T47D (cell line): ENCODE results near the gene MIA3.
"Not testable (repeated sequence)": the region's sequence is repeated elsewhere in the genome, so short reads cannot be mapped to it uniquely, and the experiment has no call there.

ENCODE experiments used
- DNase-seq, 2 experiments: peaks; one replicate each; pipeline versions ENCODE4 v3.0.0 to v3.0.0-alpha.2; 2011 to 2012; ENCODE audit warnings: low read depth in 1 of 2, low spot score in 1 of 2
- JUND ChIP-seq: IDR thresholded peaks from 2 replicates; pipeline ENCODE4 v1.6.1; 2012; ENCODE audit warnings: low read depth
- in situ Hi-C: cut with HindIII; loops from 2 replicates; pipeline ENCODE4 v1.10.0; 2016; ENCODE audit warnings: low sequenced_read_pairs, low pct_unique_long_range_greater_than_20kb

MIA3 gene

DNA sequence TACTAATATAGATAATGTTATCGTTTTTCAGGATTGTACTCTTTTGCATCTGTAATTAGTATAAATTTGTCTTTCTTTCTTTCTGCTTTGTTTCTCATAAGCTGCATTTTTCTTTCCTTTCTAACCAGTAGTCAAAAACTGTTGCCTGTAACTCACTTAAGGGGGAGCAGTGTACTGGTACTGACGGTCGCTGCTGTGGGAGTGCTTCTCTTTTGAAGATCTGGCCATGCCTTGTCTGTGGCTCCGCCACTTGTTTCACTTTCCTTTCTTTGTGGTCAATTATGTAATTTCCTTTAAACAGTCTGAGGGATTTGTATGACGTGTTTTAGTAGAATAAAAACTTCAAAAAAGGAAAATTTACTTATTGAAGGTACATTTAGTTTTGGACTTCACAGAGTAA lies 37.0 kb downstream of the MIA3 start:
- no peak for DNase-seq
- TF ChIP-seq JUND, result no peak
- in situ Hi-C loops, result no loop called here

DNA sequence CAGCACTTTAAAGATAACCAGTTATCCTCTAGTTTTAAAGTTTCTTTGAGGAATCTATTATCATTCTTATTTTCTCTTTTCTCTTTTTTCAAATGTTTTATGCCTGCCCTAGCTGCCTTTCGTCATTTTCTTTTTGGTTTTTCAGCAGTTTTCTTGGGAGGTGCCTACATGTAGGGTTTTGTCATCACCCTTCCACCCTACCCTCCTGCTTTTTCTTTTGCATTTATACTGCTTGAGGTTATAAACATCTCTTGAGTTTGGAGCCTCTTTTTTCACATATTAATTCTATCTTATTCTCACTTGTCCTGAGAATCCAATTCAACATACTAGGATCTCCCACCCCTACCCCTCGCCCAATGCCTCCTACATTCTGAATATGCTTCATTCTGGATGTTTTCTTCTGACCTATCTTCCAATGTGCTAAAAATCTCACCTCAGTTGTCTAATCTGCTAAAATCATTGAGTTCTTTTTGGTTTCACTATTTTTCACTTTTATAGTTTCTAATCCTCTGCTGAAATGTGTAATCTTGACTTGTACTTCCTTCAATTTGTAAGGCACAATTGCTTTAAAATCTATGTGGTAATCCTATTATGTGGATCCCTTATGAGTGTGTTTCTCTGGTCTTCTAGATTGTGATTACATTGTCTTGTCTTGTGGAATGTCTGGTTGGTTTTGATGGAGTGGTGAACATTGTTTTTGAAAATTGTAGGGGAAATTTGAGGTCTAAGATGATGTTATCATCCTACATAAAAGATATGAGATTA lies 38.7 kb downstream of the MIA3 start:
- in situ Hi-C loops, result no loop called here

DNA sequence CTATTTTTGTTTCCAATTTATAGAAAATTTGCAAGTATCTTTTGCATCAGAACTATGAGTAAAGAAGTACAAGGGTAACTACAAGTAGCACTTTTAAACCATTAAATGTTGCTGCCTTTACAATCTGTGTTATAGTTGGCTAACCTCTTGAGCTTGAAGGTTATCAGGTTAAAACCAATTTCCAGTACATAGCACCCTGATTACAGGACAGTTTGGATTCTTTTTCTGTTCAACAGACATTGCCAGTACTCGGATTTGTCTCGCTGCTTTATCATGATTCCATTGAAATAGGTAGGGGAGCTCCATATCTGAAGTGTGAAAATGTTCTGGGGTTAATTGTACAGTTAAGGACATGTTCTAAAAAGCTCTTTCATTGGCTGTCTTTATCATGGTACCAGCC lies 40.0 kb downstream of the MIA3 start:
- in situ Hi-C loops, result no loop called here
- TF ChIP-seq JUND, result no peak
- no peak for DNase-seq

More for the DNA sequence above, 38.7 kb downstream of the MIA3 start:
- no peak for TF ChIP-seq JUND
- DNase-seq, result no peak

DNA sequence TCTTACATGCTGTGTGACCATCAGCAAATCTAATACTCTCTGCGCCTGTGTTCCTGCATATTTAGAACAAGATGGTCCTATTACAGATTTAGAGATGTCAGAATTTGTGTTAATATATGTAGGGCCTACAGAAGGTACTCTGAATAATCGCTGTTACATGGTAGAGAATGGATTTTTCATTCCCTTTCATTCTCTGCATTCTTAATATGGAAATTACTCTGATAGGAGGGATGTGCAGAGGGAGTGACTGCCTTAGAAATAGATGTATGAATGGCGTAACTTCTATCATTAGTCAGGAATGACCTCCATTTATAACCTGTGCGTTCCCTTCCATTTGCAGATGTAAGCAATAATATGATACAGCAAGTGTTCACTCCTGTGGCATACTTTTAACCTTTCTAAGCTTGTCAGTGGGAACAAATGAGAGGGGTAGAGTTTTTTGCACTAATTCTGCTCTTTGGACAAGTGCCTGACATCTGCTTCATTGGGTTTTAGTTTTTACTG lies 45.6 kb downstream of the MIA3 start:
- no peak for DNase-seq
- TF ChIP-seq JUND, result no peak
- in situ Hi-C loops, result no loop called here

DNA sequence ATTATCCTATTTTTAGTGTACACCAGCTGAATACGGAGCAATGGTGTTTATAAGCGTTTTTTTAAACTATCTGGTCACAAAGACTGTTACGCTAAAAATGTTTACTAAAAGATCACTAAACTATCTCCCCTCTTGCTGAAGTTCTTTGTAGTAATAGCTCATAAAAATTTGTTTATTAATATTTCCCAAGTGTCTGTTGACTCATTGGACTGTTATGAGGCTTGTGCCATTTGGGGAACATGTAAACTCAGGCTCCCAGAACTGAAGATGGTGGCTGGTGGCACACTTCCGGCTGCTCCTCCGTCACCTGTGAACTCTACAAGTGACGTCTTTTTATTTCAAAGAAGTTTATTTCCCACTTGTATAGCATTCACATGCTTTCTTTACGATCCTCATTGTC lies 48.1 kb downstream of the MIA3 start:
- in situ Hi-C loops, result no loop called here
- TF ChIP-seq JUND, result no peak
- no peak for DNase-seq

DNA sequence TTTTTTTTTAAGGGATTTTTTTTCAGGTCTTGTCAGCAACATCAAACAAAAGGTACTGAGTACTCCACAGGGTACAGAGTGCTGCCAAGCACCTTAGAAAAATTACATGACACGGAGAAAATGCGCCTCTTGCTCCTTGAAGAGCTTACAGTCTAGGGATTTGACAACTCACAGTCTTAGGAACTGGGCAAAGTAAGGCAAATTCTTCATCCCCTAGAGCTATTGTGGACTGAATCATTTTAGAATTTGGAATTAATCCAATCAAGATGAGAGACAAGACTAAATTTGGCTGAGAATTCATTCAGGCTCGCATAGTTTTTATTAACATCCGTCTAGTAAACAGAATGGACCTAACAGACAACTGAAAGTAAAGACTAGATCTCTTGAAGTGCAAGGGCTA lies 50.3 kb downstream of the MIA3 start:
- in situ Hi-C loops, DNase-seq: not testable (repeated sequence)

DNA sequence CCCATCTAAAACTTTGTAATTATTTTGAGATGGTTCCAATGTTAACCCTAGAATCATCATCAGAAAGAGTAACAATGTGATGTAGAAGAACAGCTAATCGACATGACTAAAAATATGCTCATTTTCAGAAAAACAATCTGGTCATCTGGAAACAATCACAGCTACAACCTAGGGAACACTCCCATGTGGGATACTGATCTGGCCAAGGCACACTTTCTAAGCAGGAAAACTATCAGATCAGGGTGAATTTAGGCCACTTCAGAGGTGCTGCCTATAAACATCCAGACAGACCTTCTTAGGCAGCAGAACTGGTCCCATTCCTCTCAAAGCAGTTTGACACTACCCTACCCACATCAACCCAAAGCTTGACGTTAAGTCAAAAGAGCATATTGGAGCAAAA lies 51.2 kb downstream of the MIA3 start:
- in situ Hi-C loops, DNase-seq: not testable (repeated sequence)

DNA sequence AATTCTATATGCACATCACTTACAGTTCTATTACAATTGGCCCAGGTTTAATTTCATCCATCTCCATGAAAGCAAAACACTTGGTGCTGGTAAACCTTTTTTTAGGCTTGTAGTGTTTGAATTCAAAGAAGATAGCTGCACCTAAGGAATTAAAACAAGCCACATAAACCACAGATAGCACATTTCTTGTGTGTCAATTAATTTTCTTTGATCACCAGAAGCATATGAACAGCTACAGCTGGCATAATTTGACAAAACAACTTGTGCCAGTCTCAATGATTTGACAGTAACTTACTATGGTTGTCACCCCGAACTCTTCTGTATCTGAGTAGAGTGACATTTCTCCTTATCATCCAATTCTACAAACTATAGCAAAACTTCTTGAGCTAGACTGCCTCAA lies 52.2 kb downstream of the MIA3 start:
- in situ Hi-C loops, result no loop called here
- no peak for DNase-seq
- TF ChIP-seq JUND, result no peak

DNA sequence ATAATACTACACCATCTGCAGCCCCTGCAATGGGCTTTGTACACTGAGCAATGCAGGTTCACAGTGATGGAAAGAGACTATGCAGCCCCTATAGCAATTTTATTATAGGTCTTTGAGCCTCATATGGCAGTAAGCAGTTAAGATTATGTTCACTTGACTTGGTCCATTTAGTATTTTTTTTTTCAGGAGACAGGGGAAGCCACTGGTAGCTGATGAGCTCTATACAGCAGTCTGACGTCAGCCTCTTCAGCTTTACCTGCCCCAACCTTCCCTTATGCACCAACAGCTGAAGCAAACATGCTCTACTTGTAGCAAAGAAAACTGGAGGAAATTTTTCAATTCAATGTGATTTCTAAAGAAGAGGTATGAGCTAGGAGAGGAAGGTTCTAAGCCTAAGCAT lies 62.2 kb downstream of the MIA3 start:
- no peak for TF ChIP-seq JUND
- no peak for DNase-seq
- in situ Hi-C loops, result no loop called here

DNA sequence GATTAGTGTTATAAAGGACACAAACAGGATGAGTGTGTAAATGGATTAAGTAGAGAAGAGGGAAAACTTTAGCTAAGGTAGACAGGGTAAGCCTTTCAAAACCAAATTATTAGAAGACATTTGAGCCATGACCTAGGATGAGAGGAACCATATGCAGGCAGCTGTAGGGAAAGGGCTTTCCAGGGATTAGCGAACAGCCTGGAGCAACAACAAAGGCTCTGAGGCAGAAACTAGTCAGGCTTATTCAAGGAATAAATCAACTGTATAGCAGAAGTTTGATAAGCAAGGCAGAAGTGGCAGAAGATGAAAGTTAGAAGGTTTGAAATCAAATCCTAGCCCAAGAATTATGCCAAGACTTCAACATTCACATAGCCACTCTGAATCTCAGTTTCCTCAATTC lies 73.1 kb downstream of the MIA3 start:
- in situ Hi-C loops, result no loop called here
- TF ChIP-seq JUND, result no peak
- no peak for DNase-seq

DNA sequence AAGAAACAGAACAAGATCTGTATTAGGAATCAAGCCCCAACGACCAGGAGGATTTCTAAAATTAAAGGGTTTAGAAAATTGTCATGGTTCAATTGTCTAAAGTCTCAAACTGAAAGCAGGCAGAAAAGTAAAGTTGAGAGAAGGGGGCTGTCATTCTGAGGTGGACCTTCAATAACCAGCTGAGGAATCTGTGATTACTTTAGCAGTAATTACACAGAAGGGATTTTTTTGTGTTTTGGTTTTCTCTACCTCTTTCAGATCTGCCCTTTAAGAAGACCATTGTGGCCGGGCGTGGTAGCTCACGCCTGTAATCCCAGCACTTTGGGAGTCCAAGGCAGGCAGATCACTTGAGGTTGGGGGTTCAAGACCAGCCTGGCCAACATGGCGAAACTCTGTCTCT lies 77.0 kb downstream of the MIA3 start:
- DNase-seq, result no peak
- no peak for TF ChIP-seq JUND
- in situ Hi-C loops, result no loop called here

DNA sequence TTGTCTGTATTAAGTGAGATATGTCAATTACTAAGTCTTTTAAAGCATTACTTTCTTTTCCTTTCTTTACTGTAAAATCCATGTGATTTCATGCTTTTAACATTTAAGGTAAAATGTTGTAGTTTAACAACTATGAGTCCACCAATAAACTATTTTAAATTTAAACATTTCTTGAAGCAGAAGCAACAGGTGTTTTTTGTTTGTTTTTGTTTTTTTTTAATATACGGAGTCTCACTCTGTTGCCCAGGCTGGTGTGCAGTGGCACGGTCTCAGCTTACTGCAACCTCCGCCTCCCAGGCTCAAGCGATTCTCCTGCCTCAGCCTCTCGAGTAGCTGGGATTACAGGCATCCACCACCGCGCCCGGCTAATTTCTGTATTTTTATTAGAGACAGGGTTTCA lies 78.8 kb downstream of the MIA3 start:
- no peak for DNase-seq
- TF ChIP-seq JUND, result no peak
- in situ Hi-C loops, result no loop called here

DNA sequence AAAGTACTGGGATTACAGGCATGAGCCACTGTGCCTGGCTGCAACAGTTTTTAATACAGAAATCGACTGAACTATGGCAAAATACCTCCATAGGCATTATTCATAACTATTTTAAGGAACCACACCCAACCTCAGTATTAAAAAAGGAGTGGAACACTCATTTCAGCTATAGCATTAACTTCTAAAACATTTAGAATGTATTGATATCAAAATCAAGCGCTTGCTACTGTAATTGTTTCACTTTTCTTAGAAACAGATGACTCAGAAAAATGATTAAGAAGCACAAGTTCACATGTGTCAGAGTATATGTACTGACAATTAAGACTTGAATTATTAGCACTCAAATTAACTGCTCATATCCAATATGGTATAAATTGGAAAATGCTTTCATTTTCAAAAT lies 79.3 kb downstream of the MIA3 start:
- in situ Hi-C loops, result no loop called here
- DNase-seq, result no peak
- no peak for TF ChIP-seq JUND

DNA sequence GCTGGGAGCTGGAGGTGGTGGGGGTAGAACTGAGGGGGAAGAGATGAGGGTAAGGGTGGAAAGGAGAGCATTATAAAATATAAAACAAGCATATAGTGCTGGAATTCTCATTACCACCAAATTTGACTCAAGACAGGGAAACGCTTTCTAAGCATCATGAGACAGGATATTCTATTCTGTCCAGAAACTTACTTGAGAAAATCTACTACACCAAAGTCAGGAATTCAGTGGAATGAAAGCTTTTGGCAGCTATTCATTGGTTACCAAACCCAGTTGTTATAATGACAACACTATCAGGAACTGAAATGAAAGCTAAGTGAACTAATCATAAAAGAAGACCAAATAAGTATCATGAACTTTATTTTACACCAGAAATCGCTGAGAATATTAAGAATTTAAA lies 79.9 kb downstream of the MIA3 start:
- TF ChIP-seq JUND, result no peak
- in situ Hi-C loops, result no loop called here
- no peak for DNase-seq
